Posterior vena cava (tissue), 2 donors: ENCODE data around the gene SPDEF. TPM values are rescaled to one million over a fixed set of nuclear protein-coding genes. Genes with fewer than 3 reads are reported as not detected.
A peak's percentile ranks its signal among the peaks of the same experiment; 100 is the strongest.

Experiments
- DNase-seq: peaks from one replicate; pipeline ENCODE4 v3.0.0-alpha.2; 2020; ENCODE audit warnings: low spot score
- intact Hi-C, 2 donors: fragments of 100-400 bp; cut with DNase I; formaldehyde crosslinking; loops; one replicate each; pipeline versions ENCODE4 v1.14.1 to v1.14.2; 2022 to 2023
- total RNA-seq, 2 donors: library from RNA; stranded (reverse); fragmentation: NEBNext Ultra II Directional; extraction: Animal tissue kit (Norgen Biotek cat#: 25700); gene quantifications; one replicate each; pipeline ENCODE4 v1.2.1, GENCODE V29; 2021
- donor health status: DM: yes; HTN: yes; CAD: no.
- donor health status: DM: yes; HTN: yes; CAD: no.

SPDEF gene
- total RNA-seq, 2 donors from 2014 or later, result not detected

- intact Hi-C loops, result no loop called here
- DNase-seq, result peak; percentile 28
These were observed 29.0 kb upstream of the SPDEF start for GRCh38 chr6:34585108-34585507.

GRCh38 chr6:34584694-34585093 lies 28.6 kb upstream of the SPDEF start:
- peak; percentile 24 for DNase-seq
- intact Hi-C loops, result no loop called here

DNA sequence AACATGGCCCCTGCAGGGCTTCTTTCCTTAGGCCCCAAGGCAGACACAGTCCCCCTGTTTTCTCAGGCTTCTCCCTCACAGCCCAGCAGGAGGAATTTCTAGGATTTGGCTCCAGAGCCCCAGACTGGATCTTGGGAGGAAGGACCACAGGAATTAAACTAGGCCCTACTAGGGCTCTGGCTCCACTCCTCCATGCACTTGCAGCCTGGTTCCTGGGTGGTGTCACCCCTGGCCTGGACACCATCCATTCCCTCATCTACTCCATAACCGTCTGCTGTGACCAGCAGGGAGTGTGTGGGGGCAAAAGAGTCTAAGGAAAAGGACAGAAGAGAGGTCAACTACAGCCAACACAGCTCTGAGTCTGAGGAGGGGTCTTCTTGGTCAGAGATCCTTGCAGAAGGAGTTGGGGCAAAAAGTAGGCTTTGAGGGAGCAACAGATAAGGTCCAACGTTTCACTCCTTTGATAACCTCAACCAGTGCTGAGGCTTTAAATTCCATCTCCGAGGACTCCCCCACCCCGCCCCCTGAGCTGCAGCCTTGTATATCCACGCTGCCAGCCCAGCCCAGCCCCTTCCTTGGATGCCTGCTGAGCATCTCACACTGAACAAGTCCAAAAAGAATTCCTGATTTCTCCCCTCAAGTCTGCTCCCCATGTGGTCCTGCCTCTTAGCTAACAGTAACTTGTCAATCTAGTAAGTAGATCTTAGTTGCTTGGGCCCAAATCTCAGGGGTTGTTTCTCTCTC lies 27.9 kb upstream of the SPDEF start:
- DNase-seq, result peak; percentile 60
- intact Hi-C loops, result no loop called here

- peak; percentile 72 for DNase-seq
- intact Hi-C loops, result no loop called here
These were observed 27.3 kb upstream of the SPDEF start for GRCh38 chr6:34583461-34583860.

DNA sequence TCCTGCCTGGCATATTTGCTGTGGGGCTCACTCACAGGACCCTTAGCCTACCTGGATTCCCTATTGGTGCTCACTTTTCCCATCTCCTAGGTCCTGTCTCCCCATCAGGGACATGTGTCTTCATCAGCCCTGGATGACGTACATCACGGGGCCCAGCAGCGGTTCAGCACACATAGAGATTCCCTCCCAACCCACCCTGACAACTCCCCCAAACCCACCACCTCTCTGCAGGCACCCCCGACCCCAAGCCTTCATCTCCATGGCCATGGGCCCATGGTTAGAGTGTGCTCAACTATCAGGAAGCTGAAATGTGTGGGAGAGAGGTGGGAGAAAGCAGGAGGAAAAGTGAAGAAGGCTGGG lies 25.4 kb upstream of the SPDEF start:
- DNase-seq, result peak; percentile 46
- intact Hi-C loops, result no loop called here

DNA sequence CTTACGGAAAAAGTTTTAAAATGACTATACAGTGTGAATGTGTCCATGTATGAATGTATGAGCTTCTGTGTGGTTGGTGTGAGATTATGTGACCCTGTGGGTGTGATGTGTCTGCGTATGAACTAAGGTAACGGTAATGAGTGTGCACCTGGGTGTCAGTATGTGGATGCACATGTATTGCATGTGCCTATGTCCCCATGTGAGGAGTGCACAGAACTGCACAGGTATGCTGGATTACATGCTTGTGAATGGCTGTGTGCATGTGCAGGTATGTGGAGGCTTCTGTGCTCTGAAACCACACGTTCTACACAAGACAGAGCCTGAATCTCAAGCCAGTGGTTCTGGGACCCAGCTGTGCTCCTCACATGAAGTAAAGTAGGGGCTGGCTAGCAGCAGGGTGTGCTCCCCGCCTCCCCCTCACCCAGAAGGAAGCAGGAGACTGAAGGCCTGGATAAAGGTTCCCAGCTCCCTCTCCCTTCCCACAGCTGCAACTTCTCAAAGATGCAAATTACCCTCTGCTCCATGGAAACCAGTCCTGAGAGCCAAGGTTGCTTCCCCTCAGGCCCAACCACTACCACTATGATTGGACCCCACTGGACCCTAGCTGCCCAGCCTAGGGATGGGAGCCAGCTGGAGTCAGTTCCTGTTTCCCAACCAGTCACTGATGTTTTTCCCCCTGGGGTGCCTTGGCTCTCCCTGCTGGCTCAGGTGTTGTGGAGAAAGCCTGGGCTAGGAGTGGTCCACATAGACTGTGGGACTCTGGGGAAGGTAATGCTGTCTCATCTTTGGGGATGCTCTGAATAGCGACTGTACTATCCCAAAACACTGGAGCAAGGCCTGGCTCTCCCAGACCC lies 24.8 kb upstream of the SPDEF start:
- DNase-seq, result peak; percentile 37
- intact Hi-C loops, result no loop called here

DNA sequence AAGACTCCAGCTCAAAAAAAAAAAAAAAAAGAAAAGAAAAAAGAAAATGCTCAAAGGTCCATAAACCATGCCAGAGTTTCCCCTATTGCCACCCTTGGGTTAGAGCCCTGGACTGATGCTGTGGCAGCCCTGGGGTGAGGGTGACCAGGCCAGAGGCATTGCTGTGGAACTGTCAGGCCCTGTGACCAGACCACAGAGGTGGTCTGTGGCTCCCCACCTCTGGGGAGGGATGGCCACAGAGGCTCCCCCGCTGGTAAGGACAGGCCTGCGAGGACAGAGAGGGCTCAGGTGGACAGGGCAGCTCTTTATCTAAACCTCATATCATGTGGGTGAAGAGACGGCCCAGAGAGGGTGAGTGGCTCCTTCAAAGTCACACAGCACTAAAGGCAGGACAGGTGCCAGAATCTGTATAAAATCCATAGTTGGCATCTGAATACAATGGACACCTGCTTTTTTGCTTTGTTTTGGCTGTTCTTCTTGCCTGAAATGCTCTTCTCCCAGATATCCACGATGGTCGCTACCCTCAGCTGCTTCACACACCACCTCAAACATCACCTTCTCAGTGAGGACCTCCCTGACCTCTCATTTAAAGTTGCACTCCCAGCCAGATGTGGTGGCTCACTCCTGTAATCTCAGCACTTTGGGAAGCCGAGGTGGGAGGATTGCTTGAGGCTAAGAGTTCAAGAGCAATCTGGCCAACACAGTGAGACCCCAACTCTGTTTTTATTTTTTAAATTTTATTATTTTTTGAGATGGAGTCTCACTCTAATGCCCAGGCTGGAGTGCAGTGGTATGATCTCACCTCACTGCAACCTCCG lies 22.5 kb upstream of the SPDEF start:
- intact Hi-C loops, result no loop called here
- DNase-seq, result peak; percentile 34

GRCh38 chr6:34576286-34576955 lies 20.3 kb upstream of the SPDEF start:
- intact Hi-C loops, result no loop called here
- DNase-seq, result peak; percentile 80

GRCh38 chr6:34575326-34575725 lies 19.2 kb upstream of the SPDEF start:
- intact Hi-C loops, result no loop called here
- DNase-seq, result peak; percentile 54

DNA sequence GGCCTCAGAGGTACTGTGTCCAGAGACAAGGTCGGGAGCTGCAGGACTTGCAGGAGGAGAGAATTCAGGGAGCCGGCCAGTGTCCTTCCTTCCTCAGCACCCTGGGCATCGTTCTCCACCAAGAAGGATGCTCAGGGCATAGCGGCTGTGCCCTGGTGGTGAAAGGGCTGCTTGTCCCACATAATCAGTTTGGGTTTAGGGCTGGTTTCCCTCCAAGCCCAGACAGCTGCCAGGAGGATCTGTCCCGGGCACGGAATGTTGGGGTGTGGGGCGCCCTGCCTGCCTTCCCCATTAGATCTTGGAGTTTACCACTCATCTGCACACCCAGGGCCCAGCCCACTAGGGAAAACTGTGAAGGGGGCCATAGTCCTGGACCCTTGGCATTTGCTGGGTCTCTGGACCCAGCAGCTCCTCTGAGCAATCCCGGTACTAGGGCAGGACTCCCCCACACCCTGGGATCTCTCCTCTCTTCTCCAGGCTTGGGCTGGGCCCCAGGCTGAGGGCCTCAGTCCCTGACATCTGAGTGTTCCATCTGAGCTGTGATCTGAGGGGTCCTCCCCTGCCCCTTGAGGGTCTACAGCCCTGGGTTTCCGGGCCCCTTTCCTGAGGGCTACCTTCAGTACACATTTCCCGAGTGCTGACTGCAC lies 18.6 kb upstream of the SPDEF start:
- DNase-seq, result peak; percentile 62
- intact Hi-C loops, result no loop called here

GRCh38 chr6:34573567-34574183 lies 17.5 kb upstream of the SPDEF start:
- peak; percentile 72 for DNase-seq
- intact Hi-C loops, result no loop called here

GRCh38 chr6:34572585-34572984 lies 16.5 kb upstream of the SPDEF start:
- intact Hi-C loops, result no loop called here
- no peak for DNase-seq

DNA sequence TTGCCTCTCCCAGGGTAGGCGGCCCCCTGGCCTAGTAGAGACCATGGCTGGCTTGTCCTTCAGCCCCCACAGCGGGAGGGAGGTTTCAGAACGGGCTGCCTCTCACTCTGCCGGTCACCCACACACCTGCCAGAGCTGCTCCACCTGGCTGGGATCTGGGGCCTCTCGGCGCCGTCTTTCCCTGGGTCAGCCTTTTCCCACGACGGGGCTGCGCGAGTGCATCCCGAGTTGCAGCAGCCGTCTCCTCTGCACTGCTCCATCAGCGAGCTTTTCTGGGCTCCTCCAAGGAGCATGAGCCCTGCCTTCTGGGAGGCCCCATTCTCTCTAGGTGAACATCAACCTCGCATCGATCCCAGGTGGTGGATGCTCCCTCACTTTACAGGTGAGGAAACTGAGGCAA lies 15.9 kb upstream of the SPDEF start:
- DNase-seq, result no peak
- intact Hi-C loops, result no loop called here

GRCh38 chr6:34571388-34571787 lies 15.3 kb upstream of the SPDEF start:
- intact Hi-C loops, result no loop called here
- no peak for DNase-seq

- no peak for DNase-seq
- intact Hi-C loops, result no loop called here
These were observed 14.1 kb upstream of the SPDEF start for GRCh38 chr6:34570066-34570833.

DNA sequence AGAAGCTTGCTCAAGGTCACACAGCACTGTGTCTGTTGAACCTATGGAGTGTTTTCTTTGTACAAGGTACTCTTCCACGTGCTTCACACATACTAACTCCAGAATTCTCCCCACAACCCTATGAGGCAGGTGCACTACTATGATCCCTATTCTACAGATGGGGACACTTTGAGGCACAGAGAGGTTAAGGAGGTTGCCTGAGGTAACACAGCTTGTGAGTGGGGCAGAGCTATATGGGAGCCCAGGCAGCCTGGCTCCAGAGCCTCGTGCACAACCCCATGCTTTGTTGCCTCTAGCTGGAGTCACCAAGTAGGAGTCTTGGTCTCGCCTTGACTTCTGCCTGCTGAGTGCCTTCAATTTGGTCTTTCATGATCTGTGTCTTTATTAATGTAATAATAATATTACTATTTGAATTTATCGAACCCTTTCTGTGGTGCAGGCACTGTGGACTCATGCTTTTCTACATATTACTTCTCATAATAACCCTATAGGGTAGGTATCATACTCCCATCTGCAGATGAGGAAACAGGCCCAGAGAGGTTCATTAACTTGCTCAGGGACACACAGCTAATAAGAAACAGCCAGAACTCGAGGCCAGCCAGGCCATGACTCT lies 13.3 kb upstream of the SPDEF start:
- no peak for DNase-seq
- intact Hi-C loops, result no loop called here
